ENCODE measurements around the gene FOXA3.
"Not testable (repeated sequence)": the region's sequence is repeated elsewhere in the genome, so short reads cannot be mapped to it uniquely, and the experiment has no call there.

- not testable (repeated sequence) for TF ChIP-seq MAX (IDR thresholded peaks at IDR 0.05); ZNF274 (IDR thresholded peaks at IDR 0.05; ENCODE audit: low read depth, low read length); SRF (IDR thresholded peaks at IDR 0.05; ENCODE audit: low read depth)
Observed at GRCh38 chr19:45895983-45896599, 32.0 kb downstream of the FOXA3 start.
